Measurements from ENCODE around the gene TSSK2.
A peak's percentile ranks its signal among the peaks of the same experiment; 100 is the strongest.

DNA sequence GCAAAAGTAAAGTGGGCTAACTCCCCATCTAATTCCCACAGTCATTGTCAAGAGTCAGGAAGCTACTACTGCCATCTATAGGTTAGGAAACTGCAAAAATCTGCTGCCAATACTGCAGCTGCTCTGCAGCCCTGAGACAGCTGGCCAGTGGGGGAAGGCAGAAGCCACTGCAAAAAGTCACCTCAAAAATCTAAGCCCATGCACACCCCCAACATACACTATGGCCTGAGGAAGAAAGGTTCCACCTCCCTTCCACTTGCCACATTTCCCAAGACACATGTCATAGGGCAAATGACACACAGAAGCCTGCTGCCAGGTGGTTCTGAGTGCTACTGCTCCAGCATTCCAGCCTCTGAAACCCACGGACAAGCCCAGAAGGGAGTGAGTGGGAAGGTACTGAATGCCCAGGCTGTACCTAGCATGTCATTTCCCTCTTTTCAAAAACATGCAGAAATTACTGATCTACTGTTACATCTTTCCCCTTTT is 45.8 kb upstream of the TSSK2 start:
- TF ChIP-seq CTCF (IDR thresholded peaks at IDR 0.05 in 4 of 5, conservative IDR thresholded peaks at IDR 0.05 in 1 of 5) (peak in 1 of 5 experiments; percentile 22), POLR2A (IDR thresholded peaks at IDR 0.05) (no peak)

Data from gastrocnemius medialis (tissue), 4 donors.